ENCODE results near the gene SPRR2E. TPM values are rescaled to one million over a fixed set of nuclear protein-coding genes. Genes with fewer than 3 reads are reported as not detected.

Gene SPRR2E
- total RNA-seq, 3 donors from 2014 or later (not counting 1 experiment from before 2014, with no cell fraction given), result not detected

DNA sequence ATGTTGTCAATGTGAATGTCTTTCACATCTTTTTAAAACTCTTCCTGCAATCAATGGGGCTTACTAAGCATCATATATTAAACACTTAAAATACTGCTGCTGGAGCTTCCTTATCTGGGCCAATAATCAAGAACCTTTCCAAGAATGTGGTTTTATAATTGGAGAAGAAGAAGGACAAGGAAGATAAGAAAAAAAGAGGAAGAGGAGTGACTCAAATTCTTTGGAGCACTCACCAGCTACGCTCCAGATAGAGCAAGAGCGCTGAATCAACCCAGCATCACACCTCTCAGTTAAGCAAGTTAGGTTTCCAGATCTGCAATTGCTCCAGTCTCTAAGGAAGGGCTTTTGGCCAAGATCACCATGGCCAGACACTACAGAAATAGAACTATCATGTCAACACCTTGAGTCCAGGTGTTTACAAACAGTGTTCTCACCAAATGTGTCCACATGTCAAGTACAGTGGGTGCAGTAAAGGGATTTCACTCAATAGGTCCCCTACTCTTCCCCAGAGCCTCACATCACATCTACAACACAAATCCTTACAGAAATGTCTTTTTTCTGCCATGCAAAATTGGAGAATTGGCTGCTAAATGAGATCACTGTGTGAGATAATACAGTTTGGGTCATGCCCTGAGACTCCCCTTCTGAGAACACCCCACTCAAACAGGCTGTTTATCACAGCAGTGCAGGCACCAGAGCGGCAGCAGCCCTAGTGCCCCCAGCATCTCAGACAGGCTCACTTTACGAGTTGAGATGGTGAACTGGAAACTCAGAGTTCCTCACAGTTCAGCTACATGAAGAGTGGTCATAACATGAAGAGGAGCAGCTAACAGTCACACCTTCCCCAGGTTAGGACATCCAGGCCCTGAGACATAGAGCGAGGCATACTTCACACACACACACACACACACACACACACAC is 21.3 kb downstream of the SPRR2E start:
- no peaks in the 10 kb centered on the region for H3K36me3 Mint-ChIP-seq
- Histone ChIP-seq H3K27ac (ENCODE audit: low read length) (no peak overlapping the region), H3K36me3 (ENCODE audit: control insufficient read depth, insufficient read depth, low read length) (no peaks in the 10 kb centered on the region), H3K4me3 (ENCODE audit: low read length) (no peak overlapping the region), H3K4me1 (ENCODE audit: control insufficient read depth, insufficient read depth, low read length) (no peaks in the 10 kb centered on the region), H3K9me3 (ENCODE audit: control insufficient read depth, insufficient read depth, low read length) (no peaks in the 10 kb centered on the region), H3K27me3 (ENCODE audit: control insufficient read depth, insufficient read depth, low read length) (peaks cover 2% of the 10 kb centered on the region)
- H3K9me3 Mint-ChIP-seq, result no peaks in the 10 kb centered on the region
- H3K4me3 Mint-ChIP-seq, result no peak overlapping the region
- DNase-seq (no peak), ATAC-seq (no peak)
- intact Hi-C loops (cut with micrococcal nuclease), result no loop called here
- peaks cover 6 to 8% of the 10 kb centered on the region in 2 donors for H3K27me3 Mint-ChIP-seq (ENCODE audit: low read depth in 2 of 2)
- 68% methylated on average over 5 of the region's 5 CpGs for WGBS (ENCODE audit: insufficient coverage)
- no peaks in the 10 kb centered on the region for H3K4me1 Mint-ChIP-seq
- no peak for TF ChIP-seq CTCF (IDR thresholded peaks at IDR 0.05)
- no peak overlapping the region for H3K27ac Mint-ChIP-seq

DNA sequence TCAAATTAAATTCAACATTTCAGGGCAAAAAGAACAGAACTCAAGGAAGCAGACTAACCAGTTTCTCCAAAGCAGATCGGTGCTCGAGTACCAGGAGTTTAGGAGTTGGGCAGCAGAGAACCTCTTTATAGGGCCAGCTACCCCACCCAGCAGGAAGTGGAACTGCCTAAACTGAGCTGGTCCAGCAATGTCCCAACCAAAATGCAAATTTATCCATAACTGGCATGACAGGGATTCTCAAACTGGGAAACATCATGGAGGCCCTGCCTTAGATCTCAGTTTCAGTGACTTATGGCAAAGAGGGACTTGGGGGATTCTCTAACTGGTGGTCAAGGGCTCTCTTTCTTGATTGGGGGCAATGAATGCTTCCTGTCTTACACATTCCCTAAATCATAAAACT is 22.8 kb downstream of the SPRR2E start, which contains the start of gene SPRR2B:
TSS of gene SPRR2B (minus strand) at position 101 of the 400 bp plus-strand sequence. CDS start 772 bp downstream, outside the sequence.
- Mint-ChIP-seq H3K4me1 (no peaks in the 10 kb centered on the region), H3K4me3 (no peak within 1 kb of the TSS), H3K27me3 (ENCODE audit: low read depth in 2 of 2) (peaks cover 6 to 8% of the 10 kb centered on the region in 2 donors), H3K36me3 (no peaks in the 10 kb centered on the region), H3K27ac (no peak within 1 kb of the TSS), H3K9me3 (no peaks in the 10 kb centered on the region)
- no peak within 1 kb of the TSS for H3K27ac ChIP-seq (ENCODE audit: low read length)
- WGBS (ENCODE audit: insufficient coverage), result 98% methylated on average over 2 of the region's 2 CpGs
- intact Hi-C loops (cut with micrococcal nuclease), result loop anchor here (1.0 kb wide), 1 partner anchor 22 kb away; no protein-coding TSS in a partner anchor
- no peaks in the 10 kb centered on the region for H3K4me1 ChIP-seq (ENCODE audit: control insufficient read depth, insufficient read depth, low read length)
- H3K4me3 ChIP-seq (ENCODE audit: low read length), result no peak within 1 kb of the TSS
- H3K27me3 ChIP-seq (ENCODE audit: control insufficient read depth, insufficient read depth, low read length), result peaks cover 2% of the 10 kb centered on the region
- H3K36me3 ChIP-seq (ENCODE audit: control insufficient read depth, insufficient read depth, low read length), result no peaks in the 10 kb centered on the region
- no peak for ATAC-seq
- TF ChIP-seq CTCF (IDR thresholded peaks at IDR 0.05), result no peak
- no peak for DNase-seq
- H3K9me3 ChIP-seq (ENCODE audit: control insufficient read depth, insufficient read depth, low read length), result no peaks in the 10 kb centered on the region

GRCh38 chr1:153070243-153070642 is 24.1 kb downstream of the SPRR2E start:
- Mint-ChIP-seq H3K27ac (no peak overlapping the region), H3K4me1 (no peaks in the 10 kb centered on the region), H3K27me3 (ENCODE audit: low read depth in 2 of 2) (peaks cover 6 to 8% of the 10 kb centered on the region in 2 donors), H3K36me3 (no peaks in the 10 kb centered on the region), H3K4me3 (no peak overlapping the region), H3K9me3 (no peaks in the 10 kb centered on the region)
- no peaks in the 10 kb centered on the region for H3K4me1 ChIP-seq (ENCODE audit: control insufficient read depth, insufficient read depth, low read length)
- peaks cover 2% of the 10 kb centered on the region for H3K27me3 ChIP-seq (ENCODE audit: control insufficient read depth, insufficient read depth, low read length)
- no peak overlapping the region for H3K27ac ChIP-seq (ENCODE audit: low read length)
- H3K9me3 ChIP-seq (ENCODE audit: control insufficient read depth, insufficient read depth, low read length), result no peaks in the 10 kb centered on the region
- intact Hi-C loops (cut with micrococcal nuclease), result no loop called here
- TF ChIP-seq CTCF (IDR thresholded peaks at IDR 0.05), result no peak
- no peak for DNase-seq
- no peaks in the 10 kb centered on the region for H3K36me3 ChIP-seq (ENCODE audit: control insufficient read depth, insufficient read depth, low read length)
- no peak overlapping the region for H3K4me3 ChIP-seq (ENCODE audit: low read length)
- ATAC-seq, result no peak
- WGBS (ENCODE audit: insufficient coverage), result 64% methylated on average over 1 of the region's 2 CpGs

All from natural killer cell (primary cell).